GM19468 (cell line): ENCODE results near the gene CNOT4.

Source experiments
- ATAC-seq: cut with Tn5 transposase; IDR thresholded peaks from one replicate; pipeline ENCODE4 v1.9.1; 2021; ENCODE audit warnings: mild to moderate bottlenecking, moderate library complexity, moderate number of reproducible peaks; ENCODE audit not compliant: unreplicated experiment; ENCODE audit errors: extremely low read depth

Gene CNOT4

DNA sequence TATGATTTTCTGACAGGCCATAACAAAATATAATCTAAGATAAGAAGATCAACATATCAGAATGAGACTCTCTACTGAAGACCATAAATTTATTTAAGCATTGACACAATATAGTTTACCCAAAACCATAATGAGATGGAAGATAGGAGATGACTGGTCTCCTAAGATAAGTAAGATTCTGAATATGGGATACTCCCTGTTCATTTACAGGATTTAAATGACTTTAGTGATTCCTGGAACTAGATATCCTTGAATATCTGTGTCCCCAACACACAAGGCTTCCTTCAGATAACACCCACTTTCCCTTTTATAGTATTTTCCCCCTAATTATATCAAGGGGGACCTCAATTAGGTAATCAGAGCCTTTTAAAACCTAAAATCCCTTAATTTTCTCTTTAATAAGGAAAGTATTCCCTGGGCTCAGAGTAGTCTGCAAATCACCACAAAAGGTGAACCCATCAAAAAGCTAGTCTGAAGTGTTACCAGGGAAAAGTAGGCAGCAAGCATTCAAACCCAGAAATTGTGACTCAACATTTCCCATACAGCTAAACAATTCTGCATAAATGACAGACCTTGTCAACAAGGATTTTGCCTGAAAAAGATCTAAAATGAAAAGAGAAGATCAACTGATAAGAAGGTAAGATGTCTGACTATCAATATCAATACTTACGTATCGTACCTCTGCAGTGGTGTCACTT, 99.9 kb downstream of the CNOT4 start:
- no peak for ATAC-seq

DNA sequence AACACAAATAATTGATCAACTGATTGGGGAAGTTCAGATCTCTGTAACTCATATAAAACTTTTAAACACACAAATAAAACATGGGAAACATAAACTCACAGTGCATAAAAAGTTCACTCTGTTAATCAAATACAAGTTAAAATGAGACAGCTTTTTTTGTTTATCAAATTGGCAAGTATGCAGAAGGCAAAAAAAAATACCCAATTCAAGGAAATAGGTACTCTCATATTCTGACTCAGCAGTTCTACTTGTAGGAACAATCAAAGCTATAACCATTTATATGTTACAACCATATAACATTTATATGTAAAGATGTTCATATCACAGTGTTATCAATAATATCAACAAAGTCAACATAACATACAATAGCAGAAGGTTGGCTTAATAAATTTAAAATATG, 102.0 kb downstream of the CNOT4 start:
- no peak for ATAC-seq

DNA sequence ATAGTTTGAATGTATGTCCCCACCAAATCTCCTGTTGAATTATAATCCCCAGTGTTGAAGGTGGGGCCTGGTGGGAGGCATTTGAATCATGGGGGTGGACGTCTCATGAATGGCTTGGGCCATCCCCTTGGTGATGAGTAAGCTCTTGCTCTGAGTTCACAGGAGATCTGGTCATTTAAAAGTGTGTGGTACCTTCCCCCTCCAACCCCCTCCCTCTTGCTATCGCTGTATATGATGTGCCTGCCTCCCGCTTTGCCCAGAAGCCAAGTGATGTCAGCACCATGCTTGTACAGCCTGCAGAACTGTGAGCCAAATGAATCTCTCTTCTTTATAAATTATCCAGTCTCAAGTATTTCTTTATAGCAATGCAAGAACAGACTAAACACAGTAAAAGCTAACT, 103.0 kb downstream of the CNOT4 start:
- no peak for ATAC-seq

DNA sequence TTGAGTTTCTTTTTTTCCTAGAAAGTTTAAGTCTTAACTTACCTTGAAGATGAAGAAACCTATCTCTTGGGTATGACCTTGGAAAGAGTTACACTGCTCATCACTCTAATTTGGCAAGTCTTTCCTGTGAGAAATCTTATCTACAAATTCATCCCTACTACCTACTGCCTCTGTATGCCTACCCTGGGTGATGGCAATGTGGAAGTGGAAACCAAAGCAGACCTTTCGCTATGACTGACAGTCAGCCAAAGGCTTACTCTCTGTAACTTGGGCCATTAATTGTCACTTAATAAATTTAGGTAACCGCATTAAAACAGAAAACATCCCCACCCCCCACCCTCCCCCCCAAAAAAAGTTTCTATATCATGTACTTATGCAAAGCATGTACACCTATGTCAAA, 103.9 kb downstream of the CNOT4 start:
- ATAC-seq, result no peak

DNA sequence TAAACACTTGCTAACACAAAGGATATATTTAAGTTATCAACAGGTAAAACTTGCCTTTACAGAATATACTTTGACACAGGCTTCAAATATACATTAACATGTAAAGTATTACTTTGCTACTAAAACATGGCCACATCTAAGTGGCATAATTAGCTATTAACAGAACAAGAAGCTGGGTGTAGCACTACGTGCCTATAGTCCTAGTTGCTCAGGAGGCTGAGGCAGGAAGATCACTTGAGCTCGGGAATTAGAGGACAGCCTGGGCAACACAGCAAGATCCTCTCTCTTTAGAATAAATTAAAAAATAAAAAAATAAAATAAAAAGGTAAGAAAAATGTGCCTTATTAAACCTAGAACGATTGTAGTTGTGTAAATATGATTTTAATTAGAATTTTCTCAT, 106.6 kb downstream of the CNOT4 start:
- ATAC-seq, result no peak

DNA sequence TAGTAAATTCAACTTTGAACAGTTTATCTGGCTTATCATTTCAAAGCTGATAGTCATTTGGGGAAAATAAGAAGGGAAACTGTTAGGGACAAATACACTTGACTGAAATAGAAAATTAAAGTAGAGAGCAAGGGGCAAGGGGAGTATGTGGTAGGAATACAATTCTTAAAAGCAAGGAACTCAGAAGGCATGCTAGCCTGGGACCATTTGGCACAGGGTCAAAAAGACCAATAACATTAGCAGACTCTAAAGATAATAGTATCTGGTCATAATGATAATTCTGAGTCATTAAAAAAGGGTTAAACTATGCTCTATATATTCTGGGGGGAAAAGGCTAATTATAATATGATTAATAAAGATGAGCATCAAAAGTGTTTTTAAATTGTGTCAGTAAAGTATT, 112.2 kb downstream of the CNOT4 start:
- no peak for ATAC-seq

DNA sequence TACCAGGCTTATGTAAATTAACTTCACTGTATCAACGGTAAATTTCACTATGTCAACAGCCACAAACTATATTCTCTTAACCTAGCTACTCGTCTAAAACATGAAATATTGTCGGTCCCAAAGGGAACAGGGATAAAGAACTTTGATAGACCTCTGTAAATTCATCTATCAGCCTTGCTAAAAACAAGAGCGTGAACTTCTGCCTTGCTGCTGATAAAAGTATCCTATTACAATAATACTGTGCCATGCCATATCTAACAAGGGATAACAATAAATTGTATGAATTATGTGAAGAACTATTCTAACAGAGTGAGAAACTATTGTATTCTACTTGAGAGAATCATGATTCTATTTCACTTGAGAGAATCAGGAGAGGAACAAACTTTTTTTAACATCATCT, 117.2 kb downstream of the CNOT4 start:
- ATAC-seq, result no peak

DNA sequence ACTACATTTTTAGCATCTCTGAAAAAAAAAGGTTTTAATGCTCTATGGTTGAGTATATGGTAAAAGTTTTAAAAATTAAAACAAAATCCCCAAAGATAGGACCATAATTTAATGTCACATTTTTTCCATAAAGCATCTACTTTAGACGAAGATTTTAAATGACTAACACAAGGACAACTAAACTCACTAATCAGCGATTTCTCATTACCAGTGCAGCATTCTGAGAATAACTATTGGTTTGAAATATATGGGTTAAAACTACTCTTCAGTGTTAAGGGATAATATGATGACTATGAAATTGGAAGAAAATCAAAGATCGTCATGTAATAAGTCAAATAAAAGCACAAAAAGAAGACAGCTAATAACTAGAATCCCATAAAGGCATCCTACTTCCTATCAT, 118.4 kb downstream of the CNOT4 start:
- no peak for ATAC-seq

DNA sequence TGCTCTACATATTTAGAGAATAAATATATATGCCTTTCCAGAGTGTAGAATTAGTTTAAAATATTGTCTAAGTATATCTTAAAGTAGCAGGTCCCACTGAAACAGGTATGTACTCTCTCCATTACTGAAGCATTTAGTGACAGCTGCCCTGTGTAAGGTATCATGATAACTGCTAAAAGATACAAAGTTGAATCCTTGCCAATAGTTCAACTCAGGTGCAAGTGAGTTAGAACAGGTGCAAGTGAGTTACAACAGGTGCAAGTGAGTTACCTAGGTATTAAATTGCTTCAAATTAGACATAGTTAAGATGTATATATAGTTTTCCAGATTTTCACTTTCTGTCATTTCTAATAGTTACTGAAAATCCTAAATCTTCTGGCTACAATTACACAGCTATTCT, 119.1 kb downstream of the CNOT4 start:
- ATAC-seq, result no peak

DNA sequence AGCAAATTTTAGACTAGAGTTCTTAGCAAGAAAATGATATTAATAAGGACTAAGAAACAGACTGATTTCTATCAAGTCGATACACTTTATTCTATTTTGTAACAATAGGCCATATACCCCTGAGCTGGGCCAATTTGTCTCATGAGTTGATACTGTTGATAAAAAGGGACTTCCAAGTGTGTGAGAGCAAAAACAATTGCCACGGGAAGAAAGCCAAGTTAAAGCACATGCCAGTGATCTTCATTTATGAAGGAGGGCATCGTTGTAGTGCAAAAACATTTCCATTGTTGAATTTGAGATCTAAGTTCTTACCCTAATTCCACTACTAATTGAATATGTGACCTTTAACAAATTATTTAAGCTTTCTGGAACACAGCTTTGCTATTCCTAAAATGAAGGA, 119.9 kb downstream of the CNOT4 start:
- no peak for ATAC-seq

DNA sequence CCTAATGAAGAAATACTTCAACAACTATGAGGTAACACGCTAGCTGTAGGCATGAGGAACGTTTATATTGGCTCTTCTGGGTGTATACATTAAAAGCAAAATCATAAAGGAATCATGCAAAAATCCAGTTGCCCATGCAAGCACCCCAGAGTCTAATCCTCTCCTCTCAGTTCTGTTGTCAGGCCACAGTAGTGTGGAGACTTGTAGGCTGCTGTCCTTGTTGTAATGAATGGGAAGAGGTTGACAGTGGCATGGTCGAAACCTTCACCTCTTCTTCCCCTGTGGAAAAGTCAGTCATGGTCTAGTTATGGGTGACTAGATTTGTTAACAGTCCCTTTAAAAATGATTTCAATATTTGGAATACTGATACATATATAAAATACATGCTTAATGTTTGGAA, 121.3 kb downstream of the CNOT4 start:
- ATAC-seq, result no peak

DNA sequence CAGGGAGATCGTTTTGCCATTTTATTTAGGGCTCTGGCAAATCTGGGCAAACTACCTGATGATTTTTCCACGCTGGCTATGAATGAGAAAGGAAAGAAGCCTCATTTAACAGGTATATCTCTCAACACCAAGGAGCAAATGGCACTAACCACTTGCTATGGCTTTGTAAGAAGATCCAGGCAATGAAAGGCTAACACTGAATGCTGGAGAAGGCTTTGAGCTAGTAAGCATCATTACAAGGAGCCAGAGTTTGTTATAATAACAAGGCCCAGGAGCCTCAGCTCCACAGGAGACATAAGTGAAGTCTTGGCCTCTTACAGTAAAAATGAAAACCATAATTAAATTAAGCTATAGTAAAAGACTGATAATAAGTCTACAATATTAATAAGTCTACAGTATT, 123.1 kb downstream of the CNOT4 start:
- ATAC-seq, result no peak

DNA sequence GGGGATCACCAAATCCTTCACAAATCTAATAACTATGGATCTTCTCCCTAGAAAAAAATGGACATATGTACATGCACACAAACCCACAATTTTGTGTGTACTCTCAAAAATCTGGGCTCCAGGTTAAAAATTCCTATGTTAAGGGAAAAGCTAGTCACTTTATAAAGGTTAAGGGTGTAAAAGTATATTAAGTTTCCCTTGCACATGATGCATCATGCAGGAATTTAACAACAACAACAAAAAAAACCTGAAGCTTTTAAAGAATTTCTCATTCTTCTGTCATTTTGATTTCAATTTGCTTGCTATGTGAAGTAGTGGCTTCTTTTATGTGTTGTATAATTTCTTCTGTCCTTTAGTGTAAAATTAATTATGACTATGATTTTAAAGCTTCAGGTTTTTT, 123.7 kb downstream of the CNOT4 start:
- ATAC-seq, result no peak

DNA sequence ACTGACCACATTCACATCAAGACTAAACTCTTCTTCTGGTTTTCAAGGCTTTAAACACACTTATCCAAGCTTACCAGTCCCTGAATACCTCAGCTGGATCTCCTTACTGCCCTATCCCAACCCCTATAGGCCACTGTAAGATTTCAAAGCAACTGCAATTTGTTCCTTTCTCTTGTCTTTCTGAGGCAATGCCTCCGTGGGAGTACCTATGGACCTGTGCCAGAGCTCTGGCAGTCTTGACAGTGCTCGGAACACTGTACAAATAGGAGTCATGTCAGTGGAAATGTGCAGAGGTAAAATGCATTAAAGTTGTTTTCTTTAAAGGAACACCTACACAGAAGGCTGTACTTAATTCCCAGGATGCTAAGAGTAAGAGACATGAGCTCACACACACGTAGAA, 124.7 kb downstream of the CNOT4 start:
- no peak for ATAC-seq

DNA sequence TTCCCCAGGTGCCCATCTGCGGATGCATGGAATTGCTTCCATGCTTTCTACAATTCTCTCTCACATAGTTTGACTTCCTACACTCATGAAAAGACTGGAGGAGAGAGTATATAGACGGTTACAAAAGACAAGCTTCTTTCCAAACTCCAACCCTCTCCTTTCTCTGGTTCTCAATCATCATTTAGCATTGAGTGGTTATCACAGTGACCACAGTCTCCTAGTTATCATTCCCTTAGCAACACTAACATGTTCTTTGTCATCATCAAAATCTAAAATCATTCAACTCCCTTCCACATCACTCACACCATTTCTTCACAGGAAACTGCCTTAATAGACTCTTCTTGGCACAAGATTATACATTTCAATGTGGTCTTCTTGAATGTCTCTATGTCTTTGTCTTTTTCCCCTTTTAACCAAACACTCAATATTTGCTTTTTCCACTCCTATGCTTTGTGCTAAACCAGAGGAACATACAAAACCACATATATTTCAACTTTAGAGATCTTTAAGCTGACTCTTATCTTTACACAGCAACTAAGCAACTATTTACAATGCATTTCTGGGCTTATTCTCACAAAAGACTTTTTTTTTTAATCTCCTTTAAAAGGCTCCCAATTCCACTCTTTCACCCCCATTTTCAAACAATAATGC, 126.3 kb downstream of the CNOT4 start:
- no peak for ATAC-seq

DNA sequence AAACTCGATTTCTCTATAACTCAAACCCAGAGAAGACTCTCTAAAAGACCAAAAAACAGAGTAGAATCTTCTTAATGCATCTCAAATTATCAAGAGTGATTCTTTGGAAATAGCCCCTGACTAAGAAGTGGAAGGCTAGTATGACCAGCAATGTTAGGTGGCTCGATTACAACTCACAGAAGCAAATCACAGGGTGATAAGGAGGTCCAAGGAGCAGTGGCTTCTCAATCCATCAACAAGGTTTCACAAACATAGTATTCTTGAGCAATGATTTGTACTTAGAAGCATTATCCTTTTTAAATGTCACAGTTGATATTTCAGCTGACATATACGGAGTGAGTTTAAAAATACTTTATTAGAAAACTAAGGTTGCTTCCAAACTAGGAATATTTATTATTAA, 127.7 kb downstream of the CNOT4 start:
- no peak for ATAC-seq

DNA sequence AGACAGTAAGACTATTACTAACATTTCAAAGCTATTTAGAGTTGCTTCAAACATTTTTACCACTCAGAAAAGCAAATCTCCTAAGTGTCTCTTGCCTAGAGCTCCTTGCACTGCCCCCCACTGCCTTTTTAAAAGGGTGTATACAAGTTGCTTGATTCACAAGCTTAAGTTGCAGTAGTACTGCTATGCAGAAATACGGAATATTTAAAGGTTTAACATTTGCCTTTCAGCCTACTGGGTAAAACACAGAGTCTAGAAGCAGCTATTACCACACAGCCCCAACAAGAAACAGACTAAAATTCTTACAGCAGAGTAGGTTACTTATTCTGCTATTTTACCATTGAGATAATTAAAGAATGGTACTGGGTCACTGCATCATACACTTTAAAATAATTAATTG, 128.5 kb downstream of the CNOT4 start:
- ATAC-seq, result no peak

DNA sequence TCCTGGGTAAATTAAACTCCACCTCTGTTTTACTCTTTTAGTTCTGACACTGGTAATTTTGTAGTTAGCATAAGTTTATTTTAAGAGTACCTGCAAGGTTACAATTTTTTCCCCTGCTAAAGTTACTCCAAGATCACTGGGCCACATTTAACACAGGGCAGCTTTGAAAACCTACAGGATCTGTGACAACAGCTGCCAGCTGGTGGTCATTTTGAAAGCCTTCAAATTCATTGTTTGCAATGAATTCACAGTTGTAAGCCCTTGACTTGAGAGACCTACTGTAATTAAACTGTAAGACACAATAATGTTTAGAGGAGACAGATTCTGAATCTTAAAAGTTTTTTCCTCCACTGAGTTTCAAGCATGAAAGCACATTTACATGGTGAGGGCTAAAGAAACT, 129.6 kb downstream of the CNOT4 start:
- ATAC-seq, result no peak

DNA sequence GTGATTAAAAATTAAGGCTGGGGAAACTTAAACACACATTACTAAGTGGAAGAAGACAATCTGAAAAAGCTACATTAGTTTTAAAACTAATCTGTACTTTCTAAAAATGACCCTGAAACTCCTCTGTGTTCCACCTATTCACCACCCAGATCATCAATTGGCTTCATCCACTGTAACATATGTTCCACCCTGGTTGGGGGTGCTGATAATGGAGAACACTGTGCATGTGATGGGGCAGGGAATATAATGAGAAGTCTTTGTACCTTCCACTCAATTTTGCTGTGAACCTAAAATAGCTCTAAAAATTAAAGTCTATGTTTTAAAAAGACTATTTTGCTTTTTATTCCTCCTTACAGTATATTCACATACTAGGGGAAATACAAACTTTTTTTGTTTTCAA, 132.7 kb downstream of the CNOT4 start:
- no peak for ATAC-seq

DNA sequence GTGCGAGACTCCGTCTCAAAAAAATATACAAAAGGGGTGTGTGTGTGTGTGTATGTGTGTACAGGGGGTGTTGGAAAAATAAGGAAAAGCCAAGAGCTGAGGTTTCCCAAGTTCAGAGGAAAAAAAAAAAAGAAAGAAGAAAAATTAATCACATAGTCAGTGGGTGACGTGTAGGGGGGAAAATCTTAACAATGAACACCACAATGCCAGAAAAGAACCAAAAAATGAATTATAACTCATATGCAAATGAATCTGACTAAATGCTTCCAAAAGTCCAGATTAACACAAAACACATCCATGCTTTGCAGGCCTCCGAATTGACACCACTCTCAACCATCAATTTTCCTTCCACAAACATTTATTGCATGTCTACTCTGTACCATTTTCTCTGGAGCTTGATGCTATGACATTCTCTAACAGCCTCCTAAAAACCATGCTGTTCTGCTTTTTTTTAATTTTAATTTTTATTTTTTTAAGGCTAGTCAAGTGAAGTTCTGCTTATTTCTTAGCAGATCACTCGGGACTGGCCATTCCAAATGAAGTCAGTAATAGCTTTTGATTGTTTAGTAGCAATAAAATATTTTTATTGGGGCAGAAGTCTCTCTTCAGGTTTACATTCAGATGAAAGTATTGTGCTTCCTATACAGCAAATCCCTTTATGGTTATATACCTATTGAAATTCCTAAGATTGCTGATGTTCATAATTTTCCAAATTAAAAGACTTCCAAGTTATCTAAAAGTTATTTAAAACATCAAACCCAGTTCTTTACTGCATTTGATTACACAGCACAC, 133.8 kb downstream of the CNOT4 start:
- no peak for ATAC-seq

DNA sequence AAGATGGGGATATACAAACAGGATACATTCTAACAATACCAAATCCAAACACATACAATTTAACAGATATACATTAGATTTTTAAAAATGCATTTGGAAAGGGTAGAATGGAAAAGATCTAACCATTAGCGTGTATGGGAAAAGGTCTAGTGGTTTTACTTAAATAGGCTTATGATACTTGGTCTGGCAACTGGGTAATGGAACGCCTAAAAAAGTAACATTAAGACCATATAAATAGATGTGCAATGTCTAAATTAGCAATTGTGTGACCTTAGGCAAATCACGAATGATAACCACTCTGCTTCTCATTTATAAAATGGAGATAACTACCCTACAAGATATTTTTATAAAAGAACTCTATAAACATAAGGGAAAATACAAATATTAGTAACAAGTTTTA, 135.2 kb downstream of the CNOT4 start:
- ATAC-seq, result no peak

DNA sequence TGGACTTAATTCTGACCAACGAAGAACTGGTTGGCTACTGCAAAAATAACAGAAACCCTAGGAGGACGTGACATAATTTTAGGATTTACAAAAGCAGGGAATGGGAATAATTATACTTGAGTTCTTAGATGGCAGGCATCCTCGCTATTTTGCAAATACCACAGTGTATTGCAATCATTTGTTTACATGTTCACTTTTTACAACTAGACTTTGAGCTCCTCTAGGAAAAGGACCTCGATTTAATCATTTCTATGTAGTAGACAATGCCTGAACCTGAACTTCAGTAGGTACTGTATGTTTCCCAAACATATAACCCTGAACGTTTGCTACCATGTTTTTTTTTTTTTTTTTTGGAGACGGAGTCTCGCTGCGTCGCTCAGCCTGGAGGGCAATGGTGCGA, 137.7 kb downstream of the CNOT4 start:
- ATAC-seq, result no peak
